KG1 (cell line): ENCODE data around the gene CRISP3.
A peak's percentile ranks its signal among the peaks of the same experiment; 100 is the strongest.
"Not testable (repeated sequence)": the region's sequence is repeated elsewhere in the genome, so short reads cannot be mapped to it uniquely, and the experiment has no call there.

Source experiments
- DNase-seq: peaks from one replicate; lab custom pipeline; 2025; lab: John Stamatoyannopoulos, UW

The CRISP3 gene, protein sequence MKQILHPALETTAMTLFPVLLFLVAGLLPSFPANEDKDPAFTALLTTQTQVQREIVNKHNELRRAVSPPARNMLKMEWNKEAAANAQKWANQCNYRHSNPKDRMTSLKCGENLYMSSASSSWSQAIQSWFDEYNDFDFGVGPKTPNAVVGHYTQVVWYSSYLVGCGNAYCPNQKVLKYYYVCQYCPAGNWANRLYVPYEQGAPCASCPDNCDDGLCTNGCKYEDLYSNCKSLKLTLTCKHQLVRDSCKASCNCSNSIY

DNA sequence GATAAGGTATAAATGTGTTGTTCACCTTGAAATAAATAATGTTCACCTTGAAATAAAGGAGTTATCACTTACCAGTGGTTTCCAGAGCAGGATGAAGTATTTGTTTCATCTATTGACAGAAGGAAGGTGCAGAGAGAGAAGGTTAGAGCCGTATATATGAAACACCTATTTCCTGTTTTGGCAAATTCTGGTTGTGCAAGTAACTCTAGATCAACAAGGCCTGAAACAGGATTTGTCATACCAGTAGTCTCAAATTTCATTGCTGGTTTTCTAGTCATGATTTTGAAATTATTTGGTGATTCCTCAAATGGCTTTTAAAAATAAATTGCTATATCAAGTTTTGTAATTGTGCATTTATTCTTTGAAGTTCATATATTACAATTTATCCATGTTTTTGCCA is at the start of gene CRISP3:
TSS of gene CRISP3 (minus strand) at position 130 of the 400 bp plus-strand sequence. CDS start at position 109, 21 bp downstream.
- DNase-seq, result no peak

DNA sequence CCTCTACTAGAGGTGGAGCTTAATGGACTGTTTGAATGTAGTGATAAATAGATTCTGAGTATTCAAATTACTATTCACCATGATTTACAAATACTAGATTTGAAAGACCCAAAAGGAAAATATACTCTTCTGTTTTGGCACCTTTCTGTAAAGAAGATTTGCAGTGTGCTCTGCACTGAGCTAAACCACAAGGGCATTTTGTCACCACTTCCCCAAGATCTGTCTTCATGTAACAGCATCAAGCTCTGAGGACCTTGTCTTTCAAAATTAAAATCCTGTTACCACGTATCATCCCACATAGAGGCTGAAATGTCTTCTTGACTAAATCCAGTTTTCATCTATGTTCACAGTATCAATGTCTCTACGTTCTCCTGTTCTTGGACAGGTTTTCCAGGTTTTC is 46.2 kb upstream of the CRISP3 start:
- DNase-seq, result peak; percentile 29

DNA sequence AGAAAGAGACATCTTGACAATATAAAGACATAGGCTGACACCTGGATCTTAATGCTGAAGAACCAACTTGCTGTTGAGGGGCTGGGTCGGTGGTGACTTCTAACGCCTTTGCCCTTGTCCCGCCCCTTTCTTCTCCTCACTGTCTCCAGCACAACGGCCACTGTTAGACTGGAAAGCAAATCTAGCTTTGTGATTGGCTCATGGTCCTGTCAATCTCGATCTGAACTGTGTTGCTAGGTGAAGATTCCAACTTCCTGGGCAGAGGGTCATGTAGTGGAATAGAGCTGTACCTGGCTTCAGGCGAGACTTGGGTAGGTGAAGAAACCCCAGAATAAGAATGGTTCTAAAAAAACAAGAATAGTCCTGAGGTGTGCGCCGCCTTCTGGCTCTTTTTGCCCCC is 43.0 kb upstream of the CRISP3 start, which contains the start of gene PGK2:
TSS of gene PGK2 (minus strand) at position 110 of the 400 bp plus-strand sequence. CDS start at position 12, 98 bp downstream.
- DNase-seq, result no peak

DNA sequence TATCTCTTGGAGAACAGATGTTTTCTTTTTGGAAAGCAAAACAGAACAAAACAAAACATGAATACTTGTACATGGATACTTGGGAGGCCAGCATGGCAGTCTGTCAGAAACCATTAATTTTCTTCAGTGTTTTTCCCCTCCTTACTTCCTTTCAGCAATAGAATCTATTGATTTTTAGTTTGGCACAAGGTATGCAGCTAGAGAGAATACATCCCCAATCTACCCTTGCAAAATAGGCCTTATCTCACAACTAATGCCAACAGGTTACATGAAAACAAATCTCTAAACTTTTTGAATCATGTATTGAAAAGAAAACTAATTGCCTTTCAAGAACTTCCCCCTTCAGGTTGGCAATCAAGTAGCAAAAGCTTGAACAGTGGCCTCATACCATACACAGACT is 40.1 kb upstream of the CRISP3 start:
- DNase-seq, result no peak

DNA sequence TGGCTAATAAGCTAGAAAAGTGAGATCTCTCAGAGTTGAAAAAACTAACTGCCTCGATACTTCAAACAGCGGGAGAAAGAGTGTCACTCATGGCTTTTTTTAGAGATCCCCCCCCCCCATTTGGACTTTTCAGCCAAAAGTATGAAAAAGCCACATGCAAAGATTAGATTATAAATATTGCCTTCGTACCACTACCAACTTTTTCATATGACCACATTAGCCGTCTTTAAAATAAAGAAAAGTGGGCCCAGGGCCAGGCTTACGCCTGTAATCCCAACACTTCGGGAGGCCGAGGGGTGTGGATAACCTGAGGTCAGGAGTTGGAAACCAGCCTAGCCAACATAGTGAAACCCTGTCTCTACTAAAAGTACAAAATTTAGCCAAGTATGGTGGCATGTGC is 38.5 kb upstream of the CRISP3 start:
- DNase-seq, result no peak

DNA sequence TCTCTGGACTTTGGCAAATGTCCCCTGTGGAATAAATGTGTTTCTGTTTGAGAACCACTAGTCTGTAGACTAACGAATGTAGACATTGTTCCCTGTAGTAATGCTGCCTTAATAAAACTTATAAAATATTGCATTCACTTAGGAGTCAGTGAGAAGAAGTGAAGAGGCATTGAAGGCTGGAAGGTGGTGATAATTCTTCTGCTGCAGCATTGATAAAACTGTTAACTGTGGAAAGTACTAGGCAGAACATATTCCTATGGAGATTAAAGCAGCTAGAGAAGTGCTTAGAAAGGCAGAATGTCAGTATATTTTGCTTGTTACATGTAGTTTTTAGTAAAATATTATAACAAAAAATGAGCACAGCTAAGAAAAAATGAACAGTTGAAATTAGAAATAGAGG is 38.1 kb upstream of the CRISP3 start:
- DNase-seq, result no peak

DNA sequence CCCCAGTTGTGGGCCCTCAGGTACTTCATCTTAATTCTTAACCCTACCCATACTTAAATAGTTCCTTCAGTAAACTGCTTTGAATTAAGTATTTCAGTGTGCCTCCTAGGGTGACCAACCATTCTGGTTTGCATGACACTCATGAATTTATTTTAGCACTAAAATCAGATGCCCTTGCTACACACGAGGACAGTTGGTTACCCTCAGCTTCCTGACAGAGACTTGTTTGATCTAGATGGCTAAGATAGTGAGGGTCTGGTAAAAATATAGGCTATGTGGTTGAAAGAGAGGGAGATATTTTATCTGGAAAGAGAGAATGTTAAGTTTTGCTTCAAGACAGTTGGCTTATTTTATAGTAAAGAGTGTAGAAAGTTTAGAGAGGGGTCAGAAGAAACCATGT is 32.3 kb upstream of the CRISP3 start:
- no peak for DNase-seq

DNA sequence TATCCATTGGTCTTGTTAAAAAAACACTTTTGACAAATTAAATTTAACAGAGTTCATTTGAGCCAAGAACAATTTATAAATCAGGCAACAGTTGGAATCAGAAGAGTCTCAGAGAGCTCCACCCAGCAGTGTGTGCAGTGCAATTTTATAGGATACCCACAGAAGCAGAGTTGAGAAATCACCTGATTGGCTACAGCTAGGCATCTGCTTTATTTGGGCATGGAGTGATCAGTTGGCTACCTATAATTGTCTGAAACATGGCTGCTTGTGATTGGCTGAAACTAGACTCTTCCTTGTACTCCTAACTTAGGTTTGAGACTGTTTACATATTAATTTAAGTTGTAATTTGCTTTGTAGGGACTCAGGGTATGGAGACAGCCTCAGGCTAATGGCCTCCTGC is 30.9 kb upstream of the CRISP3 start:
- no peak for DNase-seq

DNA sequence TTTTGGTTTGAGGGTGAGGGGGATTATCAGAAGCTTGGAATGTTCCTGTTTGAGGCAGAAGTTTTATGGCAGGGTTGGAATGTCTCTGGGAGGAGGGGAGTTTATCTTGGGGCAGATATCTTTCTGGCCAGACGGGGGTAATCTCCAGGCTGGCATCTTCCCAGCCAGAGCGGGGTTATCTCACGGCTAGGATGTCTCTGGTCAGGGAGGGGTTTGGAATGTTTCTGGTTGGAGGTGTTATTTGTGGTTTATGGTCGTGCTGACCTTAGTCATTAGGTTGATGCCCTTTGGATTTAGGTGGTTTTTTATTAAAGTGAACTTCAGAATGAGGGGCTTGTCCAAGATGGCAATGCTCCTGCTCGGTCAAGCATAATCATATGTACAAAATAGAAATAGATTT is 28.1 kb upstream of the CRISP3 start:
- no peak for DNase-seq

DNA sequence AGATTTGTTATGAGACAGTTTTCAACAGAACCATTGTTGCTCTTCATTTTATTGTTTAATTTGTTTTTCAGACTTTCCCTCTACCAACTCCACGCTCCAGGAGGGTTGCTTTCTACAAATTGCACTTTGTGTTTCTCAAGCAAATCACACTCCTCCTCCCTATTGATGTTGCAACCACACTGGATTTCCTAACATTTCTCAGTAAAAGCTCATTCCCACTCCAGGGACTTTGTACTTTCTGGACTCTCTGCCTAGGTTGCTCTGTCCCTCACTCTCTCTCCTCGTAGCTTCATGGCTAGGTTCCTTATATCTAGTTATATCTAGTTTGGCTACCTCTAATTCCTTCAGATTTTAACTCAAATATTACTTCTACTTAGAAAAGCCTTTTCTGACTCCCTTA is 22.6 kb upstream of the CRISP3 start:
- no peak for DNase-seq

DNA sequence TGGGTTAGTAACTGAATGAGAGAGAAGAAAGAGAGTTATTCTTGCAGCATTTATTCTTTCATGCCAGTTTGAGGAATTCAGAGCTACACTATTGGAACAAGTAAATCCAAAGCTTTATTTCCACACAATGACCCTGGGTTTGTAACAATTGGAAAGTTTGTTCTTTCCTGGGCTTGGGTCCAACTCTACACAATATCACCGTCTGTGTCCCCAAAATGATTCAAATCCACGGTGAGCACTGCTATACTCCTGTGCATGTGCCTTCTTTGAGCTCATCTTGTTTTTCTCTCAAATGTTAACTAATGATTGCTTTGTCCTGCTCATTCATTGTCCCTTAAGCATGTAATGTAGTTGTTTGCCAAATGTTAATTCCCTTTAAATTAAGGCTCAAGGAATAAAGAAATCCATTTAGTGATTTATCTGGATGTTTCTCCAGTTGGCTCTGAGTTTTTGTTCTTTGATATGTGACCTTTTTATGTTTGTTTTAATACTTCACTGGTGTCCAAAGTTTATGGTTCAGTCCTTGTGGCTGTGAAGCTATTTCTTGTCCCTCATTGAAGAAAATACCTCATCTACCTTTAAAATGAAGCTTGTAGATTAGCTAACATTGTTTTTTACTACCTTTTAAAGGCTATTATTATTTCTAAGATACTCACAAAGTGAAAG is 20.5 kb upstream of the CRISP3 start:
- no peak for DNase-seq

DNA sequence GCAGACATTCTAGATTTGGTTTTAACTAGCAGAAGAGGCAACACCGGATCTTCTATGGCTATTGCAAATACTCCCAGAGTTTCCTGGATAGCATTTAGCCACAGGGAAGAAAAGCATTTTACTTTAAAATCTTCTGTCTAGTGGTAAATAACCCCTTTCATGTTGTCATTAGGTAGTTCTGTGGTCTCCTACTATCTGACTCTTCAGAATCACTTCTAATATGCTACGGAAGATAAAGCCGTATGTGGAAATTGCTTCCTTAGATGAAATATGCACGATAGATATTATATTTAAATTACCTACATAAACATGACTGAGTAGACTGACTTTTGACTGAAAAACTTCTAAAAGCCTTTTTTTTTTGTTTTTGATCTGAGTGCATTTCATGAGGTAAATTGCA is 759 bp downstream of the CRISP3 start:
- no peak for DNase-seq

DNA sequence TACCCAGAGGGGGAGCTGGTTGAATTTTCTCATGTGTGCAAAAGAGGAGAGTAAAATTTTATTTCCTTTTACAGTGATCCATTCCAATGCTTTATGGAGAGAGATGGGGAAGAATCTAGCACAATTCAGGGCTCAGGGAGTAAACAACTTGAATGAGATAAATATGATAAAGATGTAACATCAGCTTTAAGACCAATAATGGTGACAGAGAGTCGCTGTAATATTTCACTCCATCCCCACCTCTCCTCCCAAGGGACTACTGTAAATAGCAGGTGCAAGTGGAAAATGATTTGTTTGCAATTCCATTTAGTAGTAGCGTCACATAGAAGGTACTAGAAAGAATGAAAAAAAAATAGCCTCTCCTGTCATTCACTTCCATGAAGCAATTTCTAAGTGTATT is 4.8 kb downstream of the CRISP3 start:
- DNase-seq, result no peak

DNA sequence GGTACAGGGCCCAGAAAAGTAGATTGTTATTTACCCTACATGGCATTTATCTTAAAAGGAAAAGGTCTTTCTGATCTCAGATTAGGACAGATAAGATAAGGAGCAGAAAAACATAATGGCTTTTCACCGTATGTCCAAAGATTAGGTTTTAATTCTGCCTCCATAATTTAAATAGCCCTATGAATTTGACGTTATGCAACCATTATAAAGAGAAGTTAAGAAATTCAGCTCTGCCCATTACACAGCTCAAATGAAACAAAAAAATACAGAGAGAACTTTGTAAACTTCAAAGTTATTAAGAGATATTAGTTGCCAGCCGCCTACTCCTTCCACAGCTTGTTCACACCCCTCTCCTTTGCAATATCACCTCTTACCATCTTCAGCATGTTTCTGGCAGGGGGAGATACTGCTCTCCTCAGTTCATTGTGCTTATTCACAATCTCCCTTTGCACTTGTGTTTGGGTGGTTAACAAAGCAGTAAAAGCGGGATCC is 8.1 kb downstream of the CRISP3 start:
- no peak for DNase-seq

DNA sequence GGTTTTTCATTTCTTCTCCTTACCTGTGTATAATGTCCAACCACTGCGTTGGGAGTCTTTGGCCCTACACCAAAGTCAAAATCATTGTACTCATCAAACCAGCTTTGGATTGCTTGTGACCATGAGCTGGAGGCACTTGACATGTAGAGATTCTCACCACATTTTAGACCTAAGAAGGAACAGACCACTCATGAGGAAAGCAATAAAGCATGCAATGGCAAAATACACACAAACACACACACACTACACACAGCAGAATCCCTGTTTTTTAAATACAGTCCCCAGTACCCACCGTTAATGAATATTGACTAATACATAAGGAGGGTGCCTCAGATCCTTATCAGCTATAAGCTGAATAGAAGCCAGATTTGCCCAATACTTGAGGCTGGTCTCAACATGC is 10.5 kb downstream of the CRISP3 start:
- DNase-seq, result no peak

DNA sequence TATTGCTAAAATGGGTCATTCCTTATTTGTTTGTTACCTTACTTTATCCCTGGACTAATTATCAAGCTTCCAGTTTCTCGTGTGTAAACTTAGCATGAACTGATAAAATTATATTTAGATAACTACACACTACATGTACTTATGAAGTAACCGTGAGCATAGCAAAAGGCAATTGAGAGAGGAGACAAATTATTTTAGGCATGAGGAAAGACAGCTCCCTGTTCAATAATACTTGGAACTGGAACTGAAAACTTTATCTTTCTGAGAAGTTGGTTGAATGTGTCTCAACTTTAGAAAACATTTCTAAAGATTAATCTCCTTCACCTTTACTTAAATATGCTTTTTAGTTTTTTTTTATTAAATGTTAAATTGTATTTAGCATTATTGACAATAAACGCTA is 11.4 kb downstream of the CRISP3 start:
- no peak for DNase-seq

DNA sequence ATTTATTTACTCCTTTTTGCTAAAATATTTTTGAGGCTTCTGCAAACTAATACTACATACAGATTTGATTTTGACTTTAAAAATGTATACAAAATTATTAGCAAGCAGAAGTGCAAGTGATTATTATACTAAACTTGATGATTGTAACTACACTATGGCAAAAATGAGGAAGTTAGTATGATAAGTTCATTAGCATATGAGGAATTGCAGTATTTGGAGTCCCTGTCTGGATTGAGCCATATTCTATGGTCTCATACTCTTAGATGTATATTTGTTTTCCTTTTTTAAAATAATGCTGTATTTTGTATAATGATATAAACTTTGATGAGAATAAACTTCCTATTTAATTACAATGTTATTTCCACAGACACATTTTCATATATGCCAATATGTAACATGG is 13.9 kb downstream of the CRISP3 start:
- no peak for DNase-seq

DNA sequence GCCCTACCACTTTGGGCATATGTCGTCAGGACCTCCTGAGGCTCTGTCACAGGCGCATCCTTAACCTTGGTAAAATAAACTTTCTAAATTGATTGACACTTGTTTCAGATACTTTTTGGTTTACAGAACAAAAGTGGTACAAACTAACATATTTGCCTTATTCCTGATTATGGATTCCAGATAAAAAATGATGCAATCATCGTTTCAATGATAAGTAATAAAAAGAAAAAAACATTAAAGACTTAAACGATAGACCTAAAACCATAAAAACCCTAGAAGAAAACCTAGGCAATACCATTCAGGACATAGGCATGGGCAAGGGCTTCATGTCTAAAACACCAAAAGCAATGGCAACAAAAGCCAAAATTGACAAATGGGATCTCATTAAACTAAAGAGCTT is 20.3 kb downstream of the CRISP3 start:
- DNase-seq, result not testable (repeated sequence)

DNA sequence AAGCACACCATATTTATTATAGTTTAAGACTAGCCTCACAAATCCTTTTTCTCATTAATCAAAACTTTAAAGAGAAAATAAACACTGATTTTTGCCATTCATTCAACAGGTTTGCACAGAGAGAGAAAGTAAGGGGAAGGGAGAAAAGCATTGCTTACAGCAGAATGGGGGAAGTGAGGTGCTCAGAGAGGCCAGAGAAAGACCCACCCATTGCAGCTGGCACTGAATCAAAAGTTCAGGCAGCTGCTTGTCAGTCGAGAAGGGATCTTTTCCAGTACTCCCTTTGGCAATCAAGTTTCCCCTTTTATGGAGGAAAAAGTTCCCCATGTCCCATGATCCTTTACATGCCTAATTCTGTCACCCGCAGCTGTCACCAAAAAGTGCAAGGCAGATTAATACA is 22.9 kb downstream of the CRISP3 start:
- DNase-seq, result no peak

DNA sequence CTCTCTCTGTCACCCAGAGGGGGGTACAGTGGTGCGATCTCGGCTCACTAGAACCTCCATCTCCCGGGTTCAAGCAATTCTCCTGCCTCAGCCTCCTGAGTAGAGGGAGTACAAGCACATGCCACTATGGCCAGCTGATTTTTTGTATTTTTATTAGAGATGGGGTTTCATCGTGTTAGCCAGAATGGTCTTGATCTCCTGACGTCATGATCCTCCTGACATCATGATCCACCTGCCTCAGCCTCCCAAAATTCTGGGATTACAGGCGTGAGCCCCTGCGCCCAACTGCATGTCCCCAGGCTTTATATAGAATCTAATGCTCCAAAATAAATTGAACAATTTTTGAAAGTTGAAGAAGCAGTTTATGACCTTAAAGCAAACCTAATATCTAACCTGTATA is 23.8 kb downstream of the CRISP3 start:
- DNase-seq, result no peak

DNA sequence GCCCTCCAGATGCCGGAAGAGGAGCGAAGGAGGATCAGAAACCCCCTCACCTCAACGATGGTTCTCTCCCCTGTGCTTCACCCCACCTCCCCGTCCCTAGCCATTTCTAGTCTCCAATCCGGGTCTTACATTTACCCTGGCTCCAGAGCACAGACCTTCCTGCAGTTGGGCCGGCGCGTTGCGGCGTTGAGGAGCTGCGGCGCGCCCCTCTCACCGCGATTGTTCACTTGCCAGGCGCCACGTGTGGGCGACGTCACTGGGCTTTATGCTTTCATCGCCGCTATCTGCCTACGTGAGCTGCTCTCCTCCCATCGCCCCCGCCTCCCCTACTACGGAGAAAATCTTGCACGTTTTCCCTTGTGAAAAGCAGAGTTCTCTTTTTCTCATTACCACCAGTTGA is 30.8 kb downstream of the CRISP3 start, which contains the start of gene CRISP2:
TSS of gene CRISP2 (minus strand) at position 198 of the 400 bp plus-strand sequence. CDS start 4,347 bp downstream, outside the sequence.
- DNase-seq, result no peak

DNA sequence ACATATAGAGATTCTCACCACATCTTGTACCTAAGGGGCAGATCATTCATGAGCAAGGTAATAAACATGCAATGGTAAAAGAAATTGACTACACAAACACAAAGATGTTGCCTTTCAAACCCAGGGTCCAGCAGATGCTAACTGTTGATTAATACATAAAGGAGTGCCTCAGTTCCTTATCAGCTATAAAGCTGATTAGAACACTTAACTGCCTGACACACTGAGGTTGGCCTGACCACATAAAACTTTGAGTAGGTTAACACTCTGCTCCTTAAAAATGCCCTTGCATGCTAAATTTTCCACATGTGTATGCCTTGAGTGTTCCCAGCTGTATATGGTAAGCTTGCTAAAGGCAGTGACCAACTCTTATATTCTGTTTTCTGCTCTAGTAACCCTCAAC is 45.7 kb downstream of the CRISP3 start:
- DNase-seq, result no peak

DNA sequence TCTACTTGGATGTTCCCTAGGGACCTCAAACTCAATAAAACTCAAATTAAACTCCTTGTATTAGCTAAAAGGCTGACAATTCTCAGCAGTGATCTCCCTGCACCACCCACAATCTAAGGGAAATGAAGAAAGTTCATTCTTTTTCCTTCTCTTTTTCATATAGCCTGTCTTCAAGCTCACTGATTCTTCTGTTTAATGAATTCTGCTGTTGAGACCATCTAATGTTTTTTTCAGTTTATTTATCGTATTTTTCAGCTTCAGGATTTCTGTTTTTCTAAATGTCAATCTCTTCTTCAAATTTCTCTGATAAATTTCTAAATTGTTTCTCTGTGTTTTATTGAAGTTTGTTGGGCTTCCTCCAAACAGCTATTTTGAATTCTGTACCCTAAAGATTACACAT is 50.7 kb downstream of the CRISP3 start:
- DNase-seq, result no peak

DNA sequence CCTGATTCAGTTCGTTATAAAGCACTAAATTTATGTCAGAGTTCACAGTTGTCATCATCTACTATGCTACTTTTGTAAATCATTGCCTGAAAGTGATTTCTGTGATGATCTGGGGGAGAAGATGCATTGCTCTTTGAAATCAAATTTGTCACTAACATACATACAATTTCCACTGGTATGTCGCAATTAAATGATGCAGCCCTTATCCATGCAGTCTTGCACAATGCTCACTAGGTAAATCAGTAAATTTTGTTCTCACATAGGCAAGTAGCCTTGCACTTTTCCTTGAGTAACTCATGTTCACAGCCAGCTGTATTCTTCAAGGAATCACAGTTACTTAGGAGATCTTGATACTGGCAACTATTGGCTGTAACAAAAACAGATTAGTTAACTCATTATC is 51.7 kb downstream of the CRISP3 start:
- no peak for DNase-seq
